Measurements from ENCODE around the gene SYMPK.

Gene SYMPK

DNA sequence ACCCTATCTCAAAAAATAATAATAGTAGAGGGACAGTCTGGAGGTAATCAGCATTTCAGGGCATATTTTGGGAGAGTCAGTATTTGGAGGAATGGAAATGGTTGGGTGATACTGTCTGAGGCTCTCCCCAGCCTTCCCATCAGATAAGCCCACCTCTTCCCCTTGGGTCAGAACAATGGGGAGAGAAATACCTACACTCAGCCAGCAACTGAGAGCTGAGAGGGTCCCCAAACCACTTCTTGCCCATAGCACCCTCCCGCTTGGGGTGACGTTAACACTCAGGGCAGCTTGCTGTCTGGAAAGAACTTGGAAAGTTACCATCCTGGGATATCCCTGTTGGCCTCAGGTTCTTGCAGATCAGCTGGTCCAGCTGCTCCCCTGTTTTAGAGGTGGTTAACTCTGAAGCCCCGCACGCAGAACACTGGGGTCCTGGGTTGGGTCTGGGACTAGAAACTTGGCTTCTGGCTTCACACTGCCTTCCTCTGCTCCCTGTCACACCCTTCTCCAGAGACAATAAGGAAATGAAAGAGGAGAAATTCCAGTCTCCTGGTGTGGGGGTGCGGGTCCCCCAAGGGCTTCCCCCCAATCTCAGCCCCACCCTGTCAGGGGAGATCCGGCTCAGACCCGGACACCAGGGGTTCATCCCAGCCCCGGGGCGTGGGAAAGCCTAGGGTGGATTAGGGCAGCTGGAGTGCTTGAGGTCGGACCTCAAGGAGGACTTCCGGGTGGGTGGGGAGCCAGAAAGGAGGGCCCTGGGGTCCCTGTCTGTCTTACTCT, 3.6 kb upstream of the SYMPK start:
- no peak for DNase-seq

DNA sequence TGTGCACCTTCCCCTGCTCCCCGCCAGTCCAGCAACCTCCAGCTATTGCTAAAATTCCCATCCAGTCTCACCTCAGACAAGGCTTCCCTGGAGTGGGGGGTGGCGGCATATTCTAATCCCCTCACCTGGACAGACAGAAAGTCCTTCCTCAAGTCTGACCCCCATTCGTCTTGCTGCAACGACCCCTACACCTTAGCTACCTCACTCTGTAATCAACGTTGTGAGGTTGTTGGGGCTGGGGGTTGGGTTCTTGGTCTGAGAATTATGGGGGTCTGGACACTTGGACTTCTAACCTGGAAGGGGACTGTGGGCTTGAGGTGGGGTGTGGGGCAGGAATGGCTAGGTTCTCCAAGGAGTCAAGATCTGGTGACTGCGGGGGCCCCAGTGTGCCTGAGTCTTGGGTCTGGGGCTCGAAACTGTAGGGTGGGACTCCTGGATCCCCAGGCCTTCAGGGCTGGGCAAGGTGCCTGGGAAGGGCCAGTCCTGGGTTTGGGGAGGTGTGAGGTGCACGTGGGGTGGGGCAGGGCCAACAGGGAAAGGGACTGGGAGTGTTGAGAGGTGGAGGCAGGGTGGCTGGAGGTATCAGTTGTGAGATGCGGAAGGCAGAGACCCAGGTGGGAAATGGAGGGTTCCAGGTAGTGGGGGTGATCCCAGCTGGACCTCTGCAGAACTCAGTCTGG, 2.5 kb upstream of the SYMPK start:
- DNase-seq, result no peak

DNA sequence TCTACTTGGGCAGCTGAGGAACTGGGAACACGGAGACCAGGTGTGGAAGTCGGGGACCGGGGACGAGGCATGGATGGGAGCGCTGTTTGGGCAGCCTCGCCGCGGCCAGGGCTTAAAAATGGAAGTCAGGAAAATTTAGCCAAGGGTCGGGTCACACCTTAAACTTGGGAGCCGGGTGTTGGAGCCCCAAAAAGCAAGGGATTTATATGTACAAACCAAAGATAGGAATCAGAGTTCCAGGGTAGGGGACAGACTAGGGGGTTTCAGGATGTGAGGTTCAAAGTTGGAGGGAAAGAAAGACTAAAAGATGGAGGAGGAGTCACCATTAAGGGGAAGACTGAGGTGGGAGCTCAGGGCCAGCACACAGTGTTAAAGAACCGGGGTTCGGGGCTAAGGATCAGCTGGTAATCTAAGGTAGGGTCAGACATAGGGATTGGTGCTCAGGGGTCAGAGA, 1.7 kb upstream of the SYMPK start:
- no peak for DNase-seq

DNA sequence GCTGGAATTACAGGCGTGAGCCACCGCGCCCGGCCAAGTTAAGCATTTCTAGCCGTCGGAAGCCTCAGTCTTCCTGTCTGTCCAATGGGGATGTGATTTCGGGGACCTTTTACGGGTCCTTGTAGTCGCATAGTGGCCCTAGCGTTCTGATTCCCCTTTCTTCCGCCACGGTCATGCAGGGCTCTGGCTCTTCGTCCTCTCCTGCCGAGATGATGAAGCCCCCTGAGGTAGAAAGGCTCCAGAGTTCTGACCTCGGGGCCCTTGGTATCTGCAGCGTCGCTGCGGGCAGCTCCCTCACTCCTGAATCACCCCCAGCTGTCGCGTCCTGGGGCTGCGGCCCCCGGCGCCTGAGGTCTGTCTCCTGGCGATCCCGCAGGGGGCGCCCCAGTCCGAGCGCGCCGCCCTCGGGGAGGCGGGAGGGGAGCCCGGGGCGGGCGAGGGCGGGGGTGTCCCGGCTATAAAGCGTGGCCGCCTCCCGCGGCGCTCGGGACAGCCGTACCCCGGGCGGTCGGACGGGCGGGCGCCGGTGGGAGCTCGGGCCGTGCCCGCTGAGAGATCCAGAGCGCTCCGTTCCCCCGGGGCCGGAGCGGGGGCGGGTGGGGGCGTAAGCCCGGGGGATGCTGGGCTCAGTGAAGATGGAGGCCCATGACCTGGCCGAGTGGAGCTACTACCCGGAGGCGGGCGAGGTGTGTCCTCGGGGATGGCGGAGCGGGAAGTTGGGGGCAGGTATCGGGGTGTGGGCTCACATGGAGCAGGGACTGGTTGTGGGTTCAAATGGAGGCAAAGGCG, 1.1 kb upstream of the SYMPK start, which contains the start of gene FOXA3:
TSS of gene FOXA3 (plus strand) at position 487 of the 789 bp plus-strand sequence. CDS start at position 618, 131 bp downstream.
- DNase-seq, result no peak

DNA sequence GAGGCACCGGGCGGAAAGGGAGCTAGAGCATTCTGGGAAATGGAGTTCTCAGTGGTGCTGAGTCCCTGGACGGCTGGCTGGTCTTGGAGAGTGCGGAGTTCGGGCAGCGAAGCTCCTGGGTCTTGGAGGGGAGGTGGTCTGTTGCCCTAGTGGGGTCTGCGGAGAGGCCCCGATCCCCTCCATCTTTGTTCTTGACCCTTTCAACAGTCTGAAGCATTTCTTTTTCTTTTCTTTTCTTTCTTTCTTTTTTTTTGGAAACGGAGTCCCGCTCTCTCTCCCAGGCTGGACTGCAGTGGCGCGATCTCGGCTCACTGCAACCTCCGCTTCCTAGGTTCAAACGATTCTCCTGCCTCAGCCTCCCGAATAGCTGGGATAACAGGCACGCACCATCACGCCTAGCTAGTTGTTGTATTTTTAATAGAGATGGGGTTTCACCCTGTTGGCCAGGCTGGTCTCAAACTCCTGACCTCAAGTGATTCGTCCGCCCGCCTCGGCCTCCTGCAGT, 440 bp upstream of the SYMPK start:
- no peak for DNase-seq

DNA sequence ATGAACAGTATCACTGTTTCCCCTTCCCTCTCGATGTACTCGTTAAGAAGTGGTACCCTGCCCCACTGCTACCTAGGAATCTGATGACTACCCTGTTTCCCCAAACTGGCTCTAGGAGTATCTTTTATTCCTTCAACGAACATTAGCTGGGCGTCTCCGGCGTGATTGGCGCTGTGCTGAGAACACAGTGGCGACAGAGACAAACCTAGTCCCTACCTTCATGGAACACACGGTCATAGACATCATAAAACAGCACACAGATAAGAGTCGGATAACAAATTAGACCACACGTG, 730 bp downstream of the SYMPK start:
- no peak for DNase-seq

DNA sequence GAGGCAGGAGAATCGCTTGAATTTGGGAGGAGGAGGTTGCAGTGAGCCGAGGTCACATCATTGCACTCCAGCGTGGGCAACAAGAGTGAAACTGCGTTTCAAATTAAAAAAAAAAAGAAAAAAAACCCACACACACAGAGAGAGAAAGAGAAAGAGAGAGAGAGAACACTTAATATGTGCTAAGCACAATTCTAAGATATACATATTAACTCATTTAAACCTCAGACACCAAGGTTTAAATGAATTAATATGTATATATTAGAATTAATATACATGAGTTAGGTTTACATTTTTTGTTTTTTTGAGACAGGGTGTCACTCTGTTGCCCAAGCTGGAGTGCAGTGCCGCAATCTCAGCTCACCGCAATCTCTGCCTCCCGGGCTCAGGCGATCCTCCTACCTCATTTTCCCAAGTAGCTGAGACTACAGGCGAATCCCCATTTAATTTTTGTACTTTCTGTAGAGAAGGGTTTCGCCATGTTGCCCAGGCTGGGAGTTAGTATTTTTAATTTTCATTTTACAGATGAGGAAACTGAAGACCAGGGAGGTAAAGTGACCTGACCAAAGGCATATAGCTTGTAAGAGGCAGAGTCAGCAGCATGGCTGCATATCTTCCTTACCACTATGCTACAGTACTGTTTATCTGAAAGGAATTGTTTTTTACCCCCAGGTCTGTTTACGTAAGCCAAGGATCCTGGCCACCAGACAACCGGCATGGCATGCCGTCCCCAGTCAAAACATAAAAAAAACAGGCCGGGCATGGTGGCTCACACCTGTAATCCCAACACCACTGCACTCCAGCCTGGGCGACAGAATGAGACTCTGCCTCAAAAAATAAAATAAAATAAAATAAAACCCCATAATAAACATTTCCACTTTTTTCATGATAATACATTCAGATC, 2.3 kb downstream of the SYMPK start:
- DNase-seq, result no peak

DNA sequence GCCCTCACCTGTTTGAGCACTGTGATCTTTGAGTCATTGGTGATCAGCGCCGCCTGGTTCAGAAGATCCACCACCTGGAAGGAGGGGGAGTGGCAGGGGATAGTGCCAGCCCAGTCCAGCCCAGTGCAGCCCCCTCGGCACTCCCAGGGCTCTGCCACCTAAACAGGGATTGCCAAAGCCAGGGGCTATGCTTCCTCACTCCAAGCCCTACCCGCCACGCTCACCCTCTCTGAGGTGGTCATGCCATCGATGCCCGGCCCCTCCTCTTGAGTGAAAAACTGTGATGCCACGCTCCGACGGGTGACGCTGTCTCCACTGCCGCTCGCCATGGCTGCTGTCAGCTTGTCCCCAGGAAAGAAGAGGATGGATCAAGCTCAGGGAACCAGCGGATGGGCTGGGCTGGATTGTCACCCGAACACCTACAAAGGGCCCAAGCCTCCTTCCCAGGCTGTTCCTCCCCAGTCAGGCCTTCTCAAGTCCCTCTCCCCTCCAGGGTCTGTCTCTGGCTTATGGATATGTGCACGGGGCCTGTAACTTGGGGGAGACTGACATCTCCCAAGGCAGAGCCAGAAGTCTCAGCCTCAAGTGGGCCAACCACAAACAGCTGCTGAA, 8.7 kb downstream of the SYMPK start:
- DNase-seq, result no peak

DNA sequence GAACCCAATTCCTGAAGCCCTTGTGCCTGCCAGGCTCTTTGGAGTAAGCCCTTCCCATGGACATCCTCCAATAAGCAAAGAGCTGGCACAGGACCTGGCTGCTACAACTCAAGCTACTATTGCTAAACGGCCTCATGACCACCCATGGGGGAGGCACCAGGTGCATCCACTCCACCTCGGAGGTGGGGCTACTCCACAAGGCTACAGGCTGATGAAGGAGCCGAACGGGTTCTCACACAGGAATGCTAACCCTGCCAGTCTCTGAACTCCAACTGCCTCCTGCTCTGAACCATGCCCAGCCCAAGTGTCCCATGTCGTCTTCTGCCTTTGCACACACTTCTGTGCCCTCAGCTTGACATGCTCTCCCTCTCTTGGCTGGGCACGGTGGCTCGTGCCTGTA, 10.0 kb downstream of the SYMPK start:
- no peak for DNase-seq

DNA sequence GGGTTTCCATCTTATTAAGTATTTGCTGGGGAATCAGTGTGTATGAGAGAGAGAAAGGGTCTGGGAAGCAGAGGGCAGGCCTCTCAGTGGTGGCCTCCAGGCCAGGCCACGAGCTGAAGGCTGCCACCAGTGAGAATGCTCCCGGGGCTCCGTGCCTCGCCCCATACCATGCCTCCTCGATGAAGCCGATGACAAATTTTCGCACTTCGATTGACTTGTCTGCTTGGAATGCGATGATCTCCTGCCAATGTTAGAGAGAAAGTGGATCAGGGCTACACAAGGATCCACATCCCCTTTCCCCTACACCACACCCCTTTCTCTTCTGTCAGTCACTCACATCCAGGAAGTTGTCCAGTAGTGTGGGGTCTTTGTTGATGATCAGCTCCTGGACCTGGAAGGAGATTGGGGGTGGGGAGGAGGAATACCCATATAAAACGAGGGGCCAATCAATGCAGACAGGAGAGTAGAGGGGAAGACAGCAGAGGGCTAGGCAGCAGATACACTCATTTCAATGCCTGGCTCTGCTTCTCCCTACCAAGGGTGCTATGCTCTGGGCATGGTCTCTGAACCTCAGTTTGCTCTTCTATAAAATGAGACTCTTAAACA, 10.7 kb downstream of the SYMPK start:
- no peak for DNase-seq

DNA sequence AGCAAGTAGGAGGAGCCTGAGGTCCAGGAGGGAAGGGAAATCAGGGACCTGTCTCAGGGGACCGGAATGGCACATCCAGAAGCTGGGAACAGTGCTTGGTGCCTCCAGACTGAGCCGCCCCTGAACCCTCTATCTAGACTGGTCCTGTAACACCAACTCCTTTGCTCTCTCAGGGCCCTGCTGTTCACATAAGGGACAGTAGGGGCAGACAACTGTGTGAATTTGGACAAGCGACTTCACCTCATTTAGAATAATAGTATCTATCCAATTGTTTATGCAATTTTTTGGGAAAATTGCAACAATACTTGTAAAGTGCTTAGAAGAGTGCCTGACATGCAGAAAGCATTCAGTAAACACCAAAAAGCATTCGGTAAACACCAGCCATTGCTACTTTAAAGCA, 14.0 kb downstream of the SYMPK start:
- no peak for DNase-seq

DNA sequence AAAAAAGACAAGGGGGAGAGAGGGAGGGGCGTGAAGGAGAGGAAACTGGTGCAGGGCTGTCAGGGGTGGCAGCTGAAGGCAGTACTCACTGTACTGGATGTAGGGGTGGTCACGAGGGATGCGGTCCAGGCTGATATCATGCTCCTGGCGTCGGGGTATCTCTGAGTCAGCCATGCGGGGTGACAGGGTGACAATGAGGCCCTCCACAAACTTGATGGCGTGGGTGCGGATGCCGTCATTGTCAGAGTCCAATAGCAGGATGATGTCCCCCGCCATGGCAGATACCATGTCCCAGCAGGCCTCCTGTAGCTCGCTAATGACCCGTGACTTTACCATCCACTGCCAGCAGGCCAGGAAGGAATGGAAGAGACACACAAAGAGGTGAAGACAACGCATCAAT, 15.3 kb downstream of the SYMPK start:
- no peak for DNase-seq

DNA sequence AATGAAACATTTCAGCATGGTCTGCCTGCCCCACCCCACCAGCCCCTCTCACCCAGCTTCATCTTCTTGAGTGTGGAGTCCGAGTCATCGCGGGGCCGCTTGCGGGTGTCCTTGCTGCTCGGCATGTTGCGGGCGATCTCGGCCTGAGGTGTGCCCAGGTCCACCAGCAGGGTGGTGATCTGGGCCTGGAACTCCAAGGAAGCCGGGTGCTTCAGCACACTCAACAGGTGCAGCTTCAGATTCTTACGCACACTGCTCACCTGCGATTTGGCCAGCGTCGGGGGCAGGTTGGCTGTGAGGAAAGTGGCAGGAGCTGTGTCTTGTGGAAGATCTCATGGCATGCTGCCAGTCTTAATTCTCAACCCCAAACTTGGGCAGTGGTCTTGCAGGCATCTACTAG, 20.7 kb downstream of the SYMPK start:
- DNase-seq, result no peak

DNA sequence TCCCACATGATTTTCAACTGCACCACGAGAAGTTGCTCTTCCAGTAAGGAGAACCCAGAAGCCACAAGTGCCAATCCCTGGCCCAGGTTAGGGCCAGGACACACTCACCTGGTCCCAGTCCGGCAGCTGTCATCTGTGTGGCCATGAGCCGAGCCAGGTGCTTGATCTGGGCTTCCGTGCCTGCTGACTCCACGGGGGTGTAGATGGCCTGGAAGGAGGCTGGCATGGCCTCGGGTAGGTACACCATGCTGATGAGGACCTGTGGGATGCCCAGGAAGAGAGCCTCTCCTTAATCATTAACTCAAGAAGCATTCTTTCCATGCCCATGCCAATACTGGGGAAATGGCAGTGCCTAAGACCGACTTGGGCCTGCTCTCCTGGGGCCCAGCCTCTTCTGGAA, 28.0 kb downstream of the SYMPK start:
- no peak for DNase-seq

DNA sequence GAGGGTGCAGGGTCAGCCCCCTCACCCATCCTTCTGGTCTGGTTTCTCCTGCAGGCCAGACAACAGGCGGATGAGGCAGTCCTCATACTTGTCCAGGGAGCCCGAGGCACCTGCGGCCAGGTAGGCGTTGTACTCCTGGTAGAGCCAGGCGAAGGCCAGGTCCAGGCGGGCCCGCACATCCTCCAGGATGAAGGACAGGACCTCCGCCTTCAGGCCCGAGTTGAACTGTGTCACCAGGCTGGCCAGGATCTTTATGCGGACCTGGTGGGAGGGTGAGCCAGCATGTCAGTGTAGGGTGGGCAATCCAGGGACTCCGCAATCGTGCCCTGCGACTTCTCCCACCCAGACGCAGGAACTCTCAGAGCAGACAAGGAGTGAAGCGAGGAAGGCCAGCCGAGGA, 34.0 kb downstream of the SYMPK start:
- DNase-seq, result no peak

DNA sequence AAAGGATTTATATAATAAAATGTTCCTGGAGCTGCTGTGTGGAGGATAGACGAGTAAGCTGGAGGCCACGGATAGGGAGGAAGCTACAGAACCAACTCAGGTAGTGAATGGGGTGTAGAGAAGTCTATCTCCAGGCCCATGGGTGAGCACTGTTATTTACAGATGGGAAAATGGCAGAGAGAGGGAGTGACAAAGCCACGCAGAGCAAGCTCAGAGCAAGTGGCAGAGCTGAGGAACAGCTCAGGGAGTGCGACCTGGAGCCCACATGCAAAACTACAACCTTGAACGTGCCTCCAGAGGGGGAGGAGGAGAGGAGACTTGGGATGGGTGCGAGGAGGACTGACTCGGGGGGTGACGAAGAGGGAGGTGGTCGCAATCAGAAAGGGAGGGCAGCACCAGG, 34.4 kb downstream of the SYMPK start:
- no peak for DNase-seq

DNA sequence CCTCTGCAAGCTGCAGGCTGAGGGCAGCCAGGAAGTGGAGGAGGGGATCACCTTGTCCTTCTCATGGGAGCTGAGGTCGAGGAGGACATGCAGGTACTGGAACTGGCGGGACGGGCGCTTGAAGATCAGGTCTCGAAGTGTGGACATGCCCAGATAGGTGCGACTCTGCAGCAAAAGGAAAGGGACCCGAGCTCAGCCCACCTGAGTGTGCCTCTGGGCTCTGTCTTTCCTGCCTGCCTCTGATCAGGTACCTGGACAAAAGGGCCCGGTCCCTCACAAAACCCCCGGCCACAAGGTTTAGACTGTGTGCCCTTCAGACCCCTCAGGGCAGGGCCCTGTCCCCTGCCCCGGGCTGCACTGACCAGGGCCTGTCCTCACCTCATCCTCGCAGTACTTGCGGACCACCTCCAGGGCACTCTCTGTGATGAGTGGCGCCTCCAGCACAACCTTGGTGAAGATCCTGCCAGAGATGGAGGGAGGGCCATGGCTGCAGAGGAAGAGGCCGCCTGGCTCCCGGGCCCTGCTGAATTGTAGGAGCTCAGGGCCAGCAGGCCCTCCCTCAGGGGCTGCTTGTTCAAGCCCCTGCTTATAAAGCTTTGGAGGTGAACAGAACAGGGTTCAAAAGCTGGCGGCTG, 35.4 kb downstream of the SYMPK start:
- DNase-seq, result no peak

DNA sequence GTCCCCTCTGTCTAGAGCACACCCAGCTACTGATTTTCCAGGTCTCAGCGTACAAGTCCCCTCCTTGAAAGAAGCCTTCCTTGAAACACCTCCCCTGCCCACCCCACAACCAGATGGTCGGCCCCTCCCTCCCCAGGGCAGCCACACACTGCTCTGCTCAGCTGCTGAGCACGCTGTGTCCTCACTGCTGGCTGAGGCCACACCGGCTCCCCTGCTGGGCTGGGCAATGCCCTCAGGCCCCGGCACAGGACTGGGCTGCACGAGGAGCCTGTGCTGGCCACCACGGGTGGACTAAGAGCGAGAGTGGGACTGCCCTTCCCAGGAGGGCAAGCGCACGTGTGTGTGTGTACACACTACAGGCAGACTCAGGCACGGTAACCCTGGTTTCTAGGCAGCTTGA, 36.0 kb downstream of the SYMPK start:
- no peak for DNase-seq

DNA sequence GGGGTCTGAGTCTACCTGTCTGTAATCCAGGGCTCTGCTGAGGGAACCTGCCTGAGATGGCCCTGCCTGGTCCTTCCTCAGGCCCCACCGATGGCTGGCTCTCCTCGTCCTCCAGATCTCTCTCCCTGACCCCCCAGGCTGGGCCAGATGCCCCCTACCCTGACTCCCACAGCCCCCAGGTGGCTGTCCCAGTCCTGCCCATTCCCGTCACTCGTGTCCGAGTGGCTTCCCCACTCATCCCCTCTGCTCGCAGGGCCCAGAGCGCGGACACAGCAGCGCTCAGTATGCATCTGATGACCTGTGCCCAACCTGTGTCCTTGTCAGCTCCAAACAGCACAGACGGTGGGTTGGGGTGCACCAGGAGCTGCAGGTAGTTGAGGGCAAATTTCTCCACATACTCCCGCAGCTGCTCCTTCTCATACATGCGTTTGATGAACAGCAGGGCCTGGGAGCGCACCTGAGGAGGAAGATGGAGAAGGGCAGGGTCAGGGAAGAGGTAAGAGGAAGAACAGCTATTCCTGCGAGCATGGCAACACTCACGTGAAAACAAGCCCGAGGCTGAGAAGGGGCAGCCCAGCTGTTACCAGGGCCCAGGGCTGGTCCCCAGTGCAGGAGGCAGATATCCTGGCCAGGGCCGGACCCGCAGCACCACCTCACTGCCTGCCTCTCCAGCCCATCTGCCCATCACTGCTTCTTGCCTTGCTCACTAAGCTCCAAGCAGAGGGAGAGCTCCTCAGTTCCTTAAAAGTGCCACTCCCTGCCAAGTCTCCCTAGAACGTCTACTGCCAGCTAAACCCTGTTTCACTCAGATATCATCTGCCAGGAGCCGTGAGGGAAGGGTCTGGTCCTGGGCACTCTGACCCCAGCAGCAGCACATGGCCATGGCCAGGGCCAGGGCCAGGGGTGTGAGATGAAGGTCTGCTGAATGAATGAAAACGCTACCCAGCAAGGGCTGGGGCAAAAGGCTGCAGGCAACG, 36.7 kb downstream of the SYMPK start:
- no peak for DNase-seq

DNA sequence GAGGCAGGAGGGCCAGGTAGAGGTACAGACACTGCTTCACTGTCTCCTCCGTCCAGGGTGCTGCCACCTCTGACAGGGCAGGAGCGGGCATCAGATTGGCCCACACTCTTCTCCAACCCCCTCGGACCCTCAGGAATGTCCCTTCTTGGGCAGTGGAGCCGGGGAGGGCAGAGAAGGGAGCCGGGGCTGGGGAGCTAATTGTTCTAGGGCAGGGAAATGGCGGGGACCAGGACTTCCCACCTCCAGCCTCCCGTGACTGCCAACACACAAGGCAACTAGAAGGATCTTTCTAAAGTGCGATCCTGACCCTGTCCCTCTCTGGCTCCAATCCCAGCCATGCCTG, 37.7 kb downstream of the SYMPK start:
- DNase-seq, result no peak
